ENCODE results near the gene PCARE. TPM values are rescaled to one million over a fixed set of nuclear protein-coding genes. Genes with fewer than 3 reads are reported as not detected.

Gene PCARE
- total and polyA plus RNA-seq, 4 donors, result not detected

- H3K9me3 ChIP-seq (ENCODE audit: control insufficient read depth in 4 of 4, low read length in 3 of 4), result peaks cover 10 to 26% (median 23%) of the 10 kb centered on the region in 4 donors
- no peaks in the 10 kb centered on the region for H3K36me3 ChIP-seq (ENCODE audit: control insufficient read depth in 4 of 4, insufficient read depth in 3 of 4, low read depth in 1 of 4, low read length in 3 of 4)
- WGBS, result 78% methylated on average over 12 of the region's 12 CpGs
- H3K4me3 ChIP-seq (ENCODE audit: low read depth in 1 of 3, low read length in 3 of 3), result peak overlapping the region in 1 of 3 donors; percentile 28
- TF ChIP-seq HNF4G (IDR thresholded peaks at IDR 0.05) (no peak), SP1 (IDR thresholded peaks at IDR 0.05) (no peak), CTCF (IDR thresholded peaks at IDR 0.05; ENCODE audit: low read depth, low read length, missing input control) (no peak), YY1 (IDR thresholded peaks at IDR 0.05) (no peak), TAF1 (conservative IDR thresholded peaks at IDR 0.05) (no peak), EGR1 (IDR thresholded peaks at IDR 0.05; ENCODE audit: low read depth in 2 of 2) (no peak), RXRA (IDR thresholded peaks at IDR 0.05) (no peak), JUND (IDR thresholded peaks at IDR 0.05) (no peak), NR2F2 (IDR thresholded peaks at IDR 0.05) (no peak)
- TF ChIP-seq, protein P1, sequence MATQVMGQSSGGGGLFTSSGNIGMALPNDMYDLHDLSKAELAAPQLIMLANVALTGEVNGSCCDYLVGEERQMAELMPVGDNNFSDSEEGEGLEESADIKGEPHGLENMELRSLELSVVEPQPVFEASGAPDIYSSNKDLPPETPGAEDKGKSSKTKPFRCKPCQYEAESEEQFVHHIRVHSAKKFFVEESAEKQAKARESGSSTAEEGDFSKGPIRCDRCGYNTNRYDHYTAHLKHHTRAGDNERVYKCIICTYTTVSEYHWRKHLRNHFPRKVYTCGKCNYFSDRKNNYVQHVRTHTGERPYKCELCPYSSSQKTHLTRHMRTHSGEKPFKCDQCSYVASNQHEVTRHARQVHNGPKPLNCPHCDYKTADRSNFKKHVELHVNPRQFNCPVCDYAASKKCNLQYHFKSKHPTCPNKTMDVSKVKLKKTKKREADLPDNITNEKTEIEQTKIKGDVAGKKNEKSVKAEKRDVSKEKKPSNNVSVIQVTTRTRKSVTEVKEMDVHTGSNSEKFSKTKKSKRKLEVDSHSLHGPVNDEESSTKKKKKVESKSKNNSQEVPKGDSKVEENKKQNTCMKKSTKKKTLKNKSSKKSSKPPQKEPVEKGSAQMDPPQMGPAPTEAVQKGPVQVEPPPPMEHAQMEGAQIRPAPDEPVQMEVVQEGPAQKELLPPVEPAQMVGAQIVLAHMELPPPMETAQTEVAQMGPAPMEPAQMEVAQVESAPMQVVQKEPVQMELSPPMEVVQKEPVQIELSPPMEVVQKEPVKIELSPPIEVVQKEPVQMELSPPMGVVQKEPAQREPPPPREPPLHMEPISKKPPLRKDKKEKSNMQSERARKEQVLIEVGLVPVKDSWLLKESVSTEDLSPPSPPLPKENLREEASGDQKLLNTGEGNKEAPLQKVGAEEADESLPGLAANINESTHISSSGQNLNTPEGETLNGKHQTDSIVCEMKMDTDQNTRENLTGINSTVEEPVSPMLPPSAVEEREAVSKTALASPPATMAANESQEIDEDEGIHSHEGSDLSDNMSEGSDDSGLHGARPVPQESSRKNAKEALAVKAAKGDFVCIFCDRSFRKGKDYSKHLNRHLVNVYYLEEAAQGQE (IDR thresholded peaks at IDR 0.05), result no peak
- TF ChIP-seq, protein P2, sequence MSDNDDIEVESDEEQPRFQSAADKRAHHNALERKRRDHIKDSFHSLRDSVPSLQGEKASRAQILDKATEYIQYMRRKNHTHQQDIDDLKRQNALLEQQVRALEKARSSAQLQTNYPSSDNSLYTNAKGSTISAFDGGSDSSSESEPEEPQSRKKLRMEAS (IDR thresholded peaks at IDR 0.05), result no peak
- TF ChIP-seq, protein P3, sequence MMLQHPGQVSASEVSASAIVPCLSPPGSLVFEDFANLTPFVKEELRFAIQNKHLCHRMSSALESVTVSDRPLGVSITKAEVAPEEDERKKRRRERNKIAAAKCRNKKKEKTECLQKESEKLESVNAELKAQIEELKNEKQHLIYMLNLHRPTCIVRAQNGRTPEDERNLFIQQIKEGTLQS (IDR thresholded peaks at IDR 0.05), result no peak
- TF ChIP-seq, protein P4, sequence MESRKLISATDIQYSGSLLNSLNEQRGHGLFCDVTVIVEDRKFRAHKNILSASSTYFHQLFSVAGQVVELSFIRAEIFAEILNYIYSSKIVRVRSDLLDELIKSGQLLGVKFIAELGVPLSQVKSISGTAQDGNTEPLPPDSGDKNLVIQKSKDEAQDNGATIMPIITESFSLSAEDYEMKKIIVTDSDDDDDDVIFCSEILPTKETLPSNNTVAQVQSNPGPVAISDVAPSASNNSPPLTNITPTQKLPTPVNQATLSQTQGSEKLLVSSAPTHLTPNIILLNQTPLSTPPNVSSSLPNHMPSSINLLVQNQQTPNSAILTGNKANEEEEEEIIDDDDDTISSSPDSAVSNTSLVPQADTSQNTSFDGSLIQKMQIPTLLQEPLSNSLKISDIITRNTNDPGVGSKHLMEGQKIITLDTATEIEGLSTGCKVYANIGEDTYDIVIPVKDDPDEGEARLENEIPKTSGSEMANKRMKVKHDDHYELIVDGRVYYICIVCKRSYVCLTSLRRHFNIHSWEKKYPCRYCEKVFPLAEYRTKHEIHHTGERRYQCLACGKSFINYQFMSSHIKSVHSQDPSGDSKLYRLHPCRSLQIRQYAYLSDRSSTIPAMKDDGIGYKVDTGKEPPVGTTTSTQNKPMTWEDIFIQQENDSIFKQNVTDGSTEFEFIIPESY (IDR thresholded peaks at IDR 0.05), result no peak
- no peak overlapping the region for H3K27ac ChIP-seq (ENCODE audit: low read depth in 1 of 2, low read length in 2 of 2)
- H3K9ac ChIP-seq (ENCODE audit: low read depth in 1 of 2, low read length in 2 of 2), result no peak overlapping the region
- H3K4me1 ChIP-seq (ENCODE audit: control insufficient read depth in 4 of 4, insufficient read depth in 4 of 4, low read length in 3 of 4), result no peaks in the 10 kb centered on the region
- H3K27me3 ChIP-seq (ENCODE audit: control insufficient read depth in 4 of 4, insufficient read depth in 4 of 4, low read length in 3 of 4), result no peaks in the 10 kb centered on the region
- no peak for DNase-seq (ENCODE audit: low spot score)
Measured at GRCh38 chr2:29080886-29081743, 6.8 kb upstream of the PCARE start.

- H3K9ac ChIP-seq (ENCODE audit: low read depth in 1 of 2, low read length in 2 of 2), result no peak overlapping the region
- TF ChIP-seq TAF1 (conservative IDR thresholded peaks at IDR 0.05), result no peak
- peak overlapping the region in 1 of 3 donors; percentile 18 for H3K4me3 ChIP-seq (ENCODE audit: low read depth in 1 of 3, low read length in 3 of 3)
- H3K4me1 ChIP-seq (ENCODE audit: control insufficient read depth in 4 of 4, insufficient read depth in 4 of 4, low read length in 3 of 4), result no peaks in the 10 kb centered on the region
- H3K9me3 ChIP-seq (ENCODE audit: control insufficient read depth in 4 of 4, low read length in 3 of 4), result peaks cover 10 to 26% (median 23%) of the 10 kb centered on the region in 4 donors
- no peaks in the 10 kb centered on the region for H3K27me3 ChIP-seq (ENCODE audit: control insufficient read depth in 4 of 4, insufficient read depth in 4 of 4, low read length in 3 of 4)
- H3K27ac ChIP-seq (ENCODE audit: low read depth in 1 of 2, low read length in 2 of 2), result no peak overlapping the region
- DNase-seq (ENCODE audit: low spot score), result no peak
- H3K36me3 ChIP-seq (ENCODE audit: control insufficient read depth in 4 of 4, insufficient read depth in 3 of 4, low read depth in 1 of 4, low read length in 3 of 4), result no peaks in the 10 kb centered on the region
- WGBS, result 94% methylated on average over 7 of the region's 7 CpGs
Measured at GRCh38 chr2:29079887-29080286, 5.6 kb upstream of the PCARE start.
